H4 (cell line): ENCODE measurements around the gene GMPPA. TPM values are rescaled to one million over a fixed set of nuclear protein-coding genes. Genes with fewer than 3 reads are reported as not detected.

Source experiments
- DNase-seq: peaks from one replicate; pipeline ENCODE4 v3.0.0-alpha.2; 2015; ENCODE audit warnings: low spot score
- total RNA-seq: library from RNA; depleted of rRNA; stranded (reverse); fragments of >200 nt; shearing (Covaris generic); gene quantifications from 2 replicates; pipeline ENCODE4 v1.2.3, GENCODE V29; 2014; rRNA removed

GMPPA gene
- 74.0 TPM in 2 replicates for total RNA-seq

DNA sequence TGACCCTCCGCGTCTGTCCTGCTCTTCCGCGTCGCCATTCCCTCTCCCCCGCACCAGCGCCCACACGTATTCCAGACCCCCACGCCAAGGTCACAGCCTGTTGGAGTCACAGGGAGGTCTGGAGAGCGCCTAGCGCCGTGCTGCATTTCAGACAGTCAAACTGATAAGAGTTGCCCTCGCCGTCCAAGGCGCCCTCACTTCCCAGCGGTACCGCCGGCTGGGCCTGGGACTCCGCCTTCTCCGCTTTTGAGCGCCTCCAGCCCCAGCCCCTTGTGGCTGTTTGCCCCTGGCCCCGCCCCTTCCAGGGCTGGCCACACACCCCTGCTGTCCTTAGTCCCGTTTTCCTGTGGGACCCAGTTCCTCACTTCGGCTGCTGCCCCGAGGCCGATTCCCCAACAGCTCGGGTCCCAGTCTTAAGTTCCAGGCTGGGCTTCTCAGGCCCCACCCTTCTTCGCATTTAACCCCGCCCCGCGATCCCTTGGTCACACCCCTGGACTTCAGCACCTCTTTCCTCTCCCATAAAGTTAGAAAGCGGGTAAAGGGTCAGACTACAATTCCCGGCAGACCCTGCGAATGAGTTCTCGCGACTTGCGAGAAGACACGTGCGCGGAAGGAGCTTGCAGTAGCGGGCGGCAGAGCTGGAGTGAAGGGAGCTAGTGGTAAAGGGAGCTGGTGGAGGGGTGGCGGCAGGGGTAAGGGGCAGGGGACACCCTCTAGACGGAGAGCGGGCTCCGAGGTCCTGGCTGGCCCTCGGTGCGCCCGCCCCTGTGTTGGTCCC, at the start of gene GMPPA:
TSS of gene GMPPA (plus strand) at position 612 of the 778 bp plus-strand sequence. CDS start 1,085 bp downstream, outside the sequence.
- DNase-seq: peak; percentile 97

DNA sequence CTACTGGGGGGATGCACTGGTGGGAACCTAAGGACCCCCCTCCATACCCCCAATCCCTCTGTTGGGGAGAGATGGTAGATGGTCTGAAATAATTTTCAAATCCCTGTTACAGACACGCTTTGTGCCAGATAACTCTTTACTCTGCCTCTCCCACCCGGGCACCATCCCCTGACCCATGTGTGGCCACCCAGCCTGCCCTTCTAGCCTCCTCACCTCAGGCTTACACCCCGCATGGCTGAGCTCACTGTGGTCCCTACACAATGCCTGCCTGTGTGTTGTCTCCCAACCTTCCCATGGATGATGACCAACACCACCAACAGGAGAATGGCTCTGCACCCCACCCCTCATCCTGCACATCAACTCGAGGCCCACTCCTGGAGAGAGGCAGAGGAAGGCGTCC, 49.1 kb upstream of the GMPPA start:
- no peak for DNase-seq

DNA sequence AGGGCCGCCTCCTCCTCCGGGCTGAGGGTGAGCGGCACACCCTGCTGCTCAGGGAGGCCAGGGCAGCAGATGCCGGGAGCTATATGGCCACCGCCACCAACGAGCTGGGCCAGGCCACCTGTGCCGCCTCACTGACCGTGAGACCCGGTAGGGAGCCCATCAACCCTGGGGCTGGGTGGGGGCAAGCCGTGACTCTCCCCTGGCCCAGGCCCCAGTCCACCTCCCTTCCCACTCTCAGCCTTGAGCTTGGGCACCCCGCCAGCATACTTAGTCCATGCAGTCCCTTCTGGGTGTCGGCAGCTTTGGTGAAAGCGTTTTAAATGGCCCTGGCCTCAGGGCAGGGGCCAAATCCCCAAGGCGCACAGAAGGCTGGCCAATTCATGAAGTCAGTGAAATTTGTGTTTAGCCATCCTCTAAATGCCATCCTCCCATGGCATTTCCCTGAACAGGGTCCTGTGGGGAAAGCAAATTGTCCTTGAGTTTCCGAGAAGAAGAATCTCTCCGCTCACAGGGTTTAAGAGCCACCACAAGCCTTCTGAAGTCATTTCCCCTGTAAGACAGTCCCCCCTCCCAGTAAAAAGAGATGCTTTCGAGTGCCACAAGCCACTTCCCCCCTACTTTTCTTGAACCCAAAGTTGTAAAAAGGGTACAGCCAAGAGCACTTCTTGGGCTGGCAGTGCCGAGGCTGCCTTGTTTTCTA, 46.9 kb upstream of the GMPPA start:
- no peak for DNase-seq

DNA sequence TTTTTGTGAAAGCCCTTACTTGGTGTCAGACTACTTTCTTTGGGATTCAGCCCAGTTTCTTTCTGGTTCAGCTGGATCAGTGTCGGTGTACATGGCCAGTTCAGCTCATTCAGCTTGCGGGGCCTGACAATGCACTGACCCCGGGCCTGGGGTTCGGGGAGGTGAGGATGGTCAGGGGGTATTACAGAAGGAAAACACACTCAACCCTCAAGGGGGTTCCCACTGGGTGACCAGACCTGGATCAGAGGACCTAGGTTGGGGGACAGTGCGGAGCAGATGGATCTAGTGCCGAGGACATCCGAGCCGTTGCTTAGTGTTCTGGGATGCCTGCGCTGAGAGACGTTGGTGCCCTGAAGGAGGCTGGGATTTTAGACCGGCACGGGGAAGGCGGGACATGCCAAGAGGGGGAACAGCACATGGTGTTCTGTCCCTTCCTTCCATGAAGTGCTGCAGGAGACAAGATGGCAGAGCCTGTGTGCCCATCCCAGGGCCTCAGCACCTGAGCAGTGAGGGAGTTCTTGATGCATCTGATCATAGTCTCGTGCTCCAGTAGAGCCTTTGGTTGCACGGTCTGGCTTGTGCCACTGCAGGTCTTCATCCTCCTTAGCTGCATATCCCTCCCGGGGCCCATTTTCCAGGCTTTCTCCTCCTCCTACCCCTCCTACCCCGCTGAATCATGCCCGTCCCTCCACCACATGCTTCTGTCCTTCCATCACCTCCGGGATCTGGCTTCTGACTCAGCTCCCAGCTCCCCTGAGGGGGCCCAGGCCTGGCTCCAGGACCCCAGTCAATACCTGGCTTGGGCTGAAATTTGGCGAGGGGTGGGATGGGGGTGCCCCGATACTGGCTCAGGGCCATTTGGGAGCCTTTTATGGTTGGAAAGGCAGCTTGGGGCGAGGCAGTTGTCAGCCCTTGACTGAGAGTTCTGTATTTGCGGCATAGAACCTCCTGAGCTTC, 46.1 kb upstream of the GMPPA start:
- DNase-seq: peak; percentile 91

DNA sequence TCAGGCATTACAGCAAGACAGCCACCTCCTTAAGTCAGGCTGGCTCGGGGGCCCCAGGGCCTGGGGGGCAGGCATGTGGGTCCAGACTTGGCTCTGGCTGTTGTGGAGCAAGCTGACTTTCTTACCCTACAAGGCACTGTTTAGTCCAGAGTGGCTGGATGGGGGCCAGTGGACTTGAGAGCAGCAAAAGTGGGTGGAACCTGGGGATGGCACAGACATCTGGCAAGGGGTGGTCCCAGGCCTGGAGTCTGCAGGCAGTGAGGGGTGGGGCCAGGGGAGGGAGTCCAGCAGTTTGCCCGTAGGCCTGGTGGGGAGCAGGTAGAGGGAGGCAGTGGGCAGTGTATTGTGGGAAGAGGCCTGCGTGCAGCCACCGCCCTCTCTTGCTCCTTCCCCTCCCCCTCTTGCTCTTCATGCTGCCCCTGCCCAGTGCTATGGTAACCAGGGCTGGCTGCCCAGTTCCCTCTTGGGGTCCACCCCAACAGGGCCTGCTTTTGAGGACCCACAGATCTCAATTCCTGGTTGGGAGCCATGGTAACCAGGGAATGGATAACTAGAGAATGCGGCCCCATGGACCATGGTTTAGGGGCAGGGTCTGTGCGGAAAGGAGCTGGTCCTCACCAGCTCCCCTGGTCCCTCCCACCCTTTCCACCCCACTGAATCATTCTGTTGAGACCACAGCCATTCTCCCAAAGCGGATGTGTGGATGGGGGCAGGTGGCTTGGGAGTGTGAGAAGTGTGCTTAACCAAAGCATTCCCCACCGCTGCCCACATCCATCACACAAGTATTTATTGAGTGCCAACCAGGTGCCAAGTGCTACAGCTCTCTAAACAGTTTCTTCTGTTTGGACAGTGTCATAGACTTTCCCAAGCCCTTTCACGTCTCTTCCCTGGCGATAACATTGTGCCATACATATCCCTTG, 44.8 kb upstream of the GMPPA start:
- peak; percentile 97 for DNase-seq

DNA sequence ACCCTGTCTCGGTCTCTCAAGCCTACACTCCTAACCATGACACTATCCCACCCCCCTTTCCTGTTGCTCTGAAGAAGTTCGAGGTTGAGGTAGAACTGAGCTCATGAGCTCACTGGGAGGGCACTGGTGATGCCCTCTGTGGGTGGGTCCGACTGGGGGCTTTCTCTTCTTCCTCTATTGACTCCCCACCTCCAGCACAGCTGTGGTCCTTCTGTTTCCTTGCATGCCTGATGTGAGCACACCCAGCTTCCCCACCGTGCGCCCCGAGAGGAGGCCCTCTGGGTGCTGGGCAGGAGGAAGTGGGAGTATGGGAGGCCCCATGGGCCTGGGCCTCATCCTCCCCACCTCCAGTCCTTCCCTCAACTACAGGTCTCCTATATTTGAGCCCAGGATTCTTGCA, 43.1 kb upstream of the GMPPA start:
- DNase-seq: no peak

DNA sequence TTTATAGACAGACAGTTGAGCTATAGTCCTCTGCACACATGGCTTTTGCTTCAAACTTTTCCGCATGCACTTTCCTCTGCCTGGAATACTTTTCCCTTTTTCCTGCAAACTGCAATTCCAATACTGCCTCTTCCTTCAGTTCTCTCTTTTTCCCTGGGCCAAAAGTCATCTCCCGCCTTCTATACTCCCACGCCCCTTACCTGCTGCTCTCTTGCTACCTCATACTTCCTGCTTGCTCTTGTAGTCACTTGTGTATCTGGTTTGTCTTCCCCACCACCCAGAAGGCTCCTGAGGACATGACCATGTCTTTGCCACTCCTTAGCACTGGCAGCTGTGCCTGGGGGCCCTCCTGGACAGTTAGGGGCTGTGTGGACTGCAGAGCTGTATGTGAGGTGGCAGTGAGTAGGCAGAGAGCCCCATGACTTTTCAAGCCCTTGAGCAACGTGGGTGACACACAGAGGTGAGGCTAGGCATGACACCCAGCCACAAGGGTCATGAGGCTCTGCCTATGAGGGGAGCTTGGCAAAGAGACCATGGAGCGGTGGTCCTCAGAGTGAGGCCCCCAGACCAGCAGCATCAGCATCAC, 40.8 kb upstream of the GMPPA start:
- no peak for DNase-seq

DNA sequence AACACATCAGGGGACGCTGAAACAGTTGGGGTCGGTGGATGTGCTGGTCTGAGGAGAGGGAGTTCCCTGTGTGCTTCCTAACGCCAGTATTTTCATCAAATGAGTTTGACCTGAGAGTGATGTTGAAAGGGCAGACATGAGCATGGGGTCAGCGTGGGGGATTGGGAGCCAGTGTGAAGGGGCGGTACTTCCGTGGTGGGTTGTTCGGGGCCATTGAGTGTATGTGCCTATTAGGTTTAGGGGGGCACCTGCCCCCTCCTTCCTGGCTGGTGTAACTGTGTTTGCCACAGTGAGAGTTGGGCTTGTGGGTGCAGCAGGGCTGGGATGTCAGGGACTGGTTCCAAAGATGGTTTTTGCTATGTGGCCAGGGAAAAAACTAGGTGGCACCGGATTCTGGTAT, 39.7 kb upstream of the GMPPA start:
- DNase-seq: no peak

DNA sequence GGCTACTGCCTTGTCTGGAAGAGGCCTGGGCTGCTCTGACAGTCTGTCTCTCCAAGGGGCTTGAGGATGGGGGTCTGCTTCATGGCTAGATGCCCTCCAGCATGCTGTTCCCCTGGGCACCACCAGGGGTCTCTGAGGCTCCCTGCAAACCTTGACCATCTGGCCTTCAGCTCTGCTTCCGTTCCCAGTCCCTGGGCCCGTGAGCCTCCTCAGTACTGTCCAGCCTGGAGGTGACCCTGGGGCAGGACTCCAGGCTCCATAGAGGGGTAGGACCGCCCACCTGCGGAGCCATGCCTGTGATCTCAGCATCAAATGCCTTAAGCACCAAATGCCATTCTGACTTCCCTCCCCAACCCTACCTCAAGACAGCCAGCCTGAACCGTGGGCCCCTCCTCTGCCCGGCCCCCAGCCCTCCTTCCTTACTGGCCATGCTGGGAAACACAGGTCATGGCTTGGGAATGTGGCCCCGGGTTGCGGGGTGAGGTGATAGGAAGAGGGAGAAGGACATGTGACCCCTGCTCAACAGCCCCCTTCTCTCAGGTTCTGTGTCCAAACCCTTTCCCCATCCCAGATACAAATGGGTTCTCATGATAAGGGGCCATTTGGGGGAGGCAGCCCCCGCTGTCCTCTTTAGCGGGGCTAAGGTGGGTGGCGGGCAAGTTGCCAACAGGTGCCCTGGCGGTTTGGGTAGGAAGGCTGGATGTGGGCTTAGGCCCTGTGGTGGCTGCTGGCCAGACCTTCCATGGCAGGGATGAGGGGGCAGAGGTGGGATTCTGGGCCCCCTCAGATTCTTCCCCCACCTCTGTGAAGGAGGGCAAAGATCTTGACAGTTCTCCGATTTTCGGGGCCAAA, 39.0 kb upstream of the GMPPA start:
- peak; percentile 45 for DNase-seq

DNA sequence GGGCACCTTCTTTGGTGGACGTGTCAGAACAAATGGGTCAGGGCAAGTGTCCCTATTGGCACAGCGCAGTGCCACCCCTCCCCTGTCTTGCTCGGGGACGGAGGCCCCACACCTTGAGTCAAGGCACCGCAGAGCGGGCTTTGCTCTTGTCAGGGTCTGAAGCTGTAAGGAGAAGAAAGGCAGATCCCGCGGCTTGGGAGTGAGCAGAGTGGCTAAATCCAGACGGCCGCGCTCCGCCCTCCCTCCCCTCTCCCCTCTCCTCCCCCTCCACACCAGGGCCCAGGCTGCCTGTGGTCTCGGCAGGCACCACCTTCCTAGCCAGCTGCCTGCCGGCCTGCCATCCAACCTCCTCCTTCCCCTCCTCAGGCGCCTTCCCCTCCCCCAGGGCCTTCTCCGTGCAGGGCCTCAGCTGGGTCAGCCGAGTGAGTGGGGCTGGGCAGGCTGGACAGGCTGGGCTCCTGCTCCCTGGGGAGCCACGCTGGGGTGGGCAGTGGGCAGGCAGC, 38.2 kb upstream of the GMPPA start:
- DNase-seq: no peak

DNA sequence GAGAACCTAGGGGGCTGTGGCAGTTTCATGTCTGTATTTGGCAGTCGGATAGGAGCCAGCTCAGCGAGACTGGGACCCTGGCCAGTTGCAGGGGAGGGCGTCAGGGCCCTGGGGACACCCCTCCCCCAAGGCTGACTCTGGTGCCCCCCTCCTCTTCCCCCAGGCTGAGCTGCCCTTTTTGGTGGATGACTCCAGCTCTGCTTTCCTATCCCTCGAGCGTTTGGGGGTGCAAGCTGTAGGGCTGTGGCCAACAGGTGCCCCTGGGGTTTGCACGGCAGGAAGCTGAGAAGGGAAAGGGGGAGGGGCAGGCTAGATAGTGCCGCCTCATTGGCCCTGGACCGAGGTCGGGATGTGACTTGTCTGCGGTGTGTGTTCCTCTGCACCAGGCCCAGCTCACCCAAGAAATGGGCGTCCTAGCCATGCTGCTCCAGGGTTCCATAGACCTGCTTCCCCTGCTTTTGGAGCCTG, 37.6 kb upstream of the GMPPA start:
- no peak for DNase-seq

DNA sequence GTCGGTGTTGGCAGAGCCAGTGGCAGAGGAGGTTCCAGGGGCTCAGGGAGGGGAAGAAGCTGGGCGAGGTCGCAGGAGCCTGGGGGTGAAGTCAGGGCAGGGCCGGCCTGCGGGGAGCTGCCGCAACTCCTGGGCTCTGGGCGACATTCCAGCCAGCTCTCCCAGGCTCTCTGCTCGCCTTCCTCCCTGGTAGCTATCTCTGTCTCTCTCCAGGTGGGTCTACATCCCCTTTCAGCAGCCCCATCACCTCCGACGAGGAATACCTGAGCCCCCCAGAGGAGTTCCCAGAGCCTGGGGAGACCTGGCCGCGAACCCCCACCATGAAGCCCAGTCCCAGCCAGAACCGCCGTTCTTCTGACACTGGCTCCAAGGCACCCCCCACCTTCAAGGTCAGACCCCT, 37.0 kb upstream of the GMPPA start:
- DNase-seq: no peak

DNA sequence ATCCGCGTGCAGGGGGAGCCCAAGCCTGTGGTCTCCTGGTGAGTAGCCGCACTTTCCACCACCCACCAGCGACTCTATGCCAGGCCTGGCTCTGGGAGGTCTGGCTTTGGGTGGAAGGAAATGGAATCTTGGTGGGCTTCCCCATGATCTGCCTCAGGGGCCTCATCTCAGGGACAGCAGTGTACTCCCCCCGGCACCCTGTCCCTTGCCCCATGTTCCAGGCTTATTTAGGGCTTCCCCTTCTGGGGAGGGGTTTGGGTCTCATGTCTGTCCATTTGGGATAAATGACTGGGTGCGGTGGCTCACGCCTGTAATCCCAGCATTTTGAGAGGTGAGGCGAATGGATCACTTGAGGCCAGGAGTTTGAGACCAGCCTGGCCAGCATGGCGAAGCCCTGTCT, 36.3 kb upstream of the GMPPA start:
- no peak for DNase-seq

DNA sequence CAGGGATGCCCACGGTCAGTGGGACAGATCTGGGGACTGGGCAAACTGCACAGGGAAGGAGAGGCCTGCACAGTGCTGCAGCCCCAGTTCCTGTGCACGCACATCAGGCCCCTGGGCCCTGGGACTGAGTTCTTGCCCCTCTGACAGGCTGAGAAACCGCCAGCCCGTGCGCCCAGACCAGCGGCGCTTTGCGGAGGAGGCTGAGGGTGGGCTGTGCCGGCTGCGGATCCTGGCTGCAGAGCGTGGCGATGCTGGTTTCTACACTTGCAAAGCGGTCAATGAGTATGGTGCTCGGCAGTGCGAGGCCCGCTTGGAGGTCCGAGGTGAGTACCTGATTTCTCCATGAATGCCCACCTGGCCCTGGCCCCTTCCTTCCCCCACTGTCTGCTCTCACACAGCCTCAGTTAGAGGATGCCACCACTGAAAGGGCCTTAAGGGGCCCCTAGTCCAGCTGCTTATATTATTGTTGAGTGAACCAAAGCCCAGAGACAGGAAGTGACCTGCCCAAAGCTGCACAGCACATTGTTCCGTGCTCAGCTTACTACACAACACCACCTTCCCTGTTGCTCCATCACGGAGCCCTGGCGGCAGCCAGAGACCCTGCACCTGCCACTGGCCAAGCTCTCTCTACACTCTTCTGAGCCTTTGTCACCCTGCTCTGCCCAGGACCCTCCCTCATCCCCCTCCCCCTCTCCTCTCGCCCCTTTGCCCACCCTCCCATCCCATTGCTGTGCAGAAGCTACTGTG, 34.2 kb upstream of the GMPPA start:
- no peak for DNase-seq

DNA sequence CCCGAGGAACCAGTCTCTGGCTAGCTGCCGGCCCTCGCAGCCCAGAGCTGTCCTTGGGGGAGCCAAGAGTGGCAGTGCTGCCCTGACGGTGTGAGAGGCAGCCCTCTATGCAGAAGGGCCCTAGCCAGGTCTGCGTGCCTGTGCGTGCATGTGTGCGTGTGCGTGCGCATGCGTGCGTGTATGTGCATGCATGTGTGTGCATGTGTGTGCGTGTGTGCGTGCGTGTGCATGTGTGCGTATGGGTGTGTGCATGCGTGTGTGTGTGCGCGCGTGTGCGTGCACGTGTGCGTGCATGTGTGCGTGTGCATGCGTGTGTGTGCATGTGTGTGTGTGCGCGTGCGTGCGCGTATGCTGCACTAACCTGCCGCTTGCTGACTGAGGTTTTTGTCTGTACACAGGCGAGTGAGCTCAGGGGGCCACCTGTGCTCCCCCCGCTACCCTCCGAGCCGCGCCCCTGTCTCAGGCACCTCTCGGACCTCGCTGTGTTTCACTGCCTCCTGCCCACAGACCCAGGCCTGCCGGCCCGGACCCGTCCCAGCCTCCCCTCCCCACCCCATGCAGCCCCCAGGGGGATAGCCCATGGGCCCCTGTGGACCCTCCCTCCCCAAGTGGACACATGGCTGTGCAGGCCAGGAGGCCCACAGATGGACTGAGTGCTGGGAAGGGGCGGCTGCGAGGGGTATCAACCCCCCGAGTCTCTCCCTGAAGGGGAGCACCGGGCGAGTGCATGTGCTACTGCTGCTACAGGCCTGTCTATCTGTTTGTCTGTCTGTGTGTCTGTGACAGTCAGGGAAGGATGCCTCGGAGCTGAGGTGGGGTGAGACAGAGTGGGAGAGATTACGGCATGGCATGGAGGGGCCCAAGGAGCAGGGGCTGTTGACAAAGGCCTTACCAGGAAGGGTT, 32.8 kb upstream of the GMPPA start:
- no peak for DNase-seq

DNA sequence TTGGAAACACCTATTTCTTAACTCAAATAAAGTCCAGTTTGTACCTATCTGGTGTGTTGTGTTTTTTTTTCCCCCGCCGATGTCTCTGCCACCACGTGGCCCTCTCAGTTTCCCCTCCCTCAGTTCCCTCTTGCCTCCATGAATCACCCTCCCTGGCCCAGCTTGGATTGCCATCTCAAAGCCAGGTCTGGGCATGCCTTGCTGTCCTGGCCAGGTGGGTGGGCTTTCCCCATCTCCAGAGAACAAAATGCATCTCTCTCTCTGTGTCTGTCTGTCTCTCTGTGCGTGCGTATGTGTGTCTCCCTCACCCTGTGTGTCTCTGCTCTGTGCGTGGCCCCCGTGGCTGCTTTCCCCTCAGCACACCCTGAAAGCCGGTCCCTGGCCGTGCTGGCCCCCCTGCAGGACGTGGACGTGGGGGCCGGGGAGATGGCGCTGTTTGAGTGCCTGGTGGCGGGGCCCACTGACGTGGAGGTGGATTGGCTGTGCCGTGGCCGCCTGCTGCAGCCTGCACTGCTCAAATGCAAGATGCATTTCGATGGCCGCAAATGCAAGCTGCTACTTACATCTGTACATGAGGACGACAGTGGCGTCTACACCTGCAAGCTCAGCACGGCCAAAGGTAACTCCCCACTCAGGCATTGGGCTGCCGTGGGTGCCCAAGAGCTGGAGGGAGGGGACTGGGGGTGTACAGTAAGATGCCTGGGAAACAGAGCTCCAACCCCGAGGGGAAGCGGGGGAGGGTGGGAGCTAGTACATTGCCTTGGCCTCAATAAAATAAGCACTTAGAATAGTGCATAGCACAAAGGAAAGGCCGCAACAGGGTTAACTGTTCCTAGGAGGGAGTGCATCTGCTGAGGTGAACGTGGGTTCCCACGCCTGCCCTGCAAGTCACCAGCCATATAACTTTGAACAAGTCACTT, 31.6 kb upstream of the GMPPA start:
- DNase-seq: no peak

DNA sequence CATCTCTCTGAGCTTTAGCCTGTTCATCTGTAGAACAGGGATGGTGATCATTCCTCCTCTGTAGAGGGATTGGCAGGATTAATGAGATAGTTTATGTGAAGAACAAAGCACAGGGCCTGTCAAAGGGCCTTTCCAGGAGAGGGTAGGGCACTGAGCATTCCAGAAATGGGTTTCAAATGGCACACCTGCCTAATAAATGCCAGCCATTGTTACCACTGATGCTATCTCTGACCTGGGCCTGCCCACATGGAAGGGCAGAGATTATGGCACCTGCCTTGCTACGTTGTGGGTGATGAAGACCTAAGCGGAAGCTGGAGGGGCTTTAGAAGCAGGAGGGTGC, 31.0 kb upstream of the GMPPA start:
- no peak for DNase-seq
